Activated T-cell treated with anti-CD3 and anti-CD28 coated beads, Interleukin-2, amount 50 U/mL, for 1 hour (primary cell): Measurements from ENCODE around the gene BDP1.
"Not testable (repeated sequence)": the region's sequence is repeated elsewhere in the genome, so short reads cannot be mapped to it uniquely, and the experiment has no call there.

Experiments
- DNase-seq: peaks from one replicate; pipeline ENCODE4 v3.0.0-alpha.2; 2020

The BDP1 gene

GRCh38 chr5:71455427-71456361, at the start of gene BDP1:
Gene BDP1 (plus strand): TSS chr5:71455651. CDS start chr5:71455878, 227 bp downstream.
- DNase-seq, result peak; percentile 98

GRCh38 chr5:71410088-71410487, 45.4 kb upstream of the BDP1 start:
- not testable (repeated sequence) for DNase-seq

- not testable (repeated sequence) for DNase-seq
Measured at GRCh38 chr5:71415626-71416025, 39.8 kb upstream of the BDP1 start.

GRCh38 chr5:71418026-71418425, 37.4 kb upstream of the BDP1 start:
- DNase-seq, result not testable (repeated sequence)

GRCh38 chr5:71421278-71421677, 34.2 kb upstream of the BDP1 start:
- DNase-seq, result not testable (repeated sequence)

GRCh38 chr5:71423896-71424295, 31.6 kb upstream of the BDP1 start:
- not testable (repeated sequence) for DNase-seq

- DNase-seq, result not testable (repeated sequence)
Measured at GRCh38 chr5:71426686-71427474, 28.6 kb upstream of the BDP1 start.

GRCh38 chr5:71432410-71432809, 23.0 kb upstream of the BDP1 start:
- not testable (repeated sequence) for DNase-seq

GRCh38 chr5:71434825-71435224, 20.6 kb upstream of the BDP1 start:
- not testable (repeated sequence) for DNase-seq

GRCh38 chr5:71441564-71441963, 13.9 kb upstream of the BDP1 start:
- DNase-seq, result not testable (repeated sequence)

- not testable (repeated sequence) for DNase-seq
Measured at GRCh38 chr5:71443891-71444290, 11.6 kb upstream of the BDP1 start.

GRCh38 chr5:71445015-71445414, 10.4 kb upstream of the BDP1 start:
- not testable (repeated sequence) for DNase-seq

GRCh38 chr5:71445523-71446152, 9.8 kb upstream of the BDP1 start:
- DNase-seq, result not testable (repeated sequence)

- not testable (repeated sequence) for DNase-seq
Measured at GRCh38 chr5:71446540-71447216, 8.8 kb upstream of the BDP1 start.

GRCh38 chr5:71447218-71447808, 8.1 kb upstream of the BDP1 start:
- DNase-seq, result peak; percentile 54

GRCh38 chr5:71452876-71453275, 2.6 kb upstream of the BDP1 start:
- DNase-seq, result no peak

- no peak for DNase-seq
Measured at GRCh38 chr5:71454913-71455312, 538 bp upstream of the BDP1 start.

- DNase-seq, result no peak
Measured at GRCh38 chr5:71456362-71456743, 902 bp downstream of the BDP1 start.

- DNase-seq, result no peak
Measured at GRCh38 chr5:71457106-71457505, 1.7 kb downstream of the BDP1 start.

- DNase-seq, result no peak
Measured at GRCh38 chr5:71460693-71461092, 5.2 kb downstream of the BDP1 start.

- DNase-seq, result no peak
Measured at GRCh38 chr5:71461360-71461759, 5.9 kb downstream of the BDP1 start.

GRCh38 chr5:71471193-71471592, 15.7 kb downstream of the BDP1 start:
- DNase-seq, result no peak
